Right renal pelvis (tissue), 4 donors: Measurements from ENCODE around the gene NME4. TPM values are rescaled to one million over a fixed set of nuclear protein-coding genes. Genes with fewer than 3 reads are reported as not detected.
A peak's percentile ranks its signal among the peaks of the same experiment; 100 is the strongest.

Source experiments
- DNase-seq, 4 donors: peaks; one replicate each; pipeline ENCODE4 v3.0.0-alpha.2; 2013; ENCODE audit warnings: low read depth in 4 of 4, low spot score in 3 of 4, missing footprints in 1 of 4
- polyA plus RNA-seq, 4 donors: library from polyadenylated mRNA; unstranded; fragments of 120-200 nt; gene quantifications; one replicate each; pipeline ENCODE4 v1.2.1, GENCODE V29; 2013; ENCODE audit not compliant: insufficient read length in 4 of 4

The NME4 gene
- polyA plus RNA-seq, 4 donors: 110 to 143 (median 117) TPM

- peak; percentile 61 to 72 (median 67) for DNase-seq
Measured at GRCh38 chr16:425082-425718, 28.2 kb downstream of the NME4 start, which contains the start of gene RAB11FIP3. TSS of gene RAB11FIP3 (plus strand) at chr16:425649. CDS start at chr16:426007, 358 bp downstream.

GRCh38 chr16:425740-426114 lies 28.7 kb downstream of the NME4 start:
- no peak for DNase-seq

- no peak for DNase-seq
Measured at GRCh38 chr16:426115-426905, 29.3 kb downstream of the NME4 start.

GRCh38 chr16:426906-427249 lies 29.9 kb downstream of the NME4 start:
- DNase-seq: no peak

GRCh38 chr16:427250-427649 lies 30.3 kb downstream of the NME4 start:
- DNase-seq: no peak

GRCh38 chr16:430904-431303 lies 33.9 kb downstream of the NME4 start:
- no peak for DNase-seq

GRCh38 chr16:440627-441026 lies 43.6 kb downstream of the NME4 start:
- no peak for DNase-seq

- DNase-seq: no peak
Measured at GRCh38 chr16:441447-441846, 44.4 kb downstream of the NME4 start.

- DNase-seq: no peak
Measured at GRCh38 chr16:442976-443375, 46.0 kb downstream of the NME4 start.

GRCh38 chr16:444027-444426 lies 47.0 kb downstream of the NME4 start:
- DNase-seq: no peak

GRCh38 chr16:445566-445965 lies 48.6 kb downstream of the NME4 start:
- DNase-seq: no peak

Other genes with a start within 250 kb of the NME4 start
- 1 to 10 TPM in 2 of 4 donors, under 1 TPM in 2; 0.37 to 4.2 (median 1.7) TPM for gene HBZ, start 244.6 kb upstream of the NME4 start, polyA plus RNA-seq
- 1 to 10 TPM; 2.1 to 5.7 (median 3.7) TPM for gene HBM, start 231.2 kb upstream of the NME4 start, polyA plus RNA-seq
- 1,000 to 10,000 TPM in 3 of 4 donors, 100 to 1,000 TPM in 1; 794 to 1,266 (median 1,092) TPM for gene HBA2, start 224.3 kb upstream of the NME4 start, polyA plus RNA-seq
- 100 to 1,000 TPM; 530 to 845 (median 681) TPM for gene HBA1, start 220.5 kb upstream of the NME4 start, polyA plus RNA-seq
- gene HBQ1, start 216.7 kb upstream of the NME4 start, polyA plus RNA-seq: under 1 TPM; 0.51 to 0.90 (median 0.78) TPM
- 100 to 1,000 TPM; 104 to 141 (median 122) TPM for gene LUC7L, start 167.8 kb upstream of the NME4 start, polyA plus RNA-seq
- 10 to 100 TPM; 75.5 to 88.2 (median 81.5) TPM for gene FAM234A, start 162.4 kb upstream of the NME4 start, polyA plus RNA-seq
- 1 to 10 TPM in 3 of 4 donors, under 1 TPM in 1; 0.68 to 2.8 (median 1.9) TPM for gene RGS11, start 121.3 kb upstream of the NME4 start, polyA plus RNA-seq
- gene ARHGDIG, start 116.6 kb upstream of the NME4 start, polyA plus RNA-seq: 1 to 10 TPM; 1.9 to 5.6 (median 3.5) TPM
- gene PDIA2, start 114.0 kb upstream of the NME4 start, polyA plus RNA-seq: 1 to 10 TPM in 2 of 4 donors, under 1 TPM in 2; 0.53 to 2.0 (median 1.2) TPM
- 10 to 100 TPM; 16.9 to 23.0 (median 17.6) TPM for gene AXIN1, start 44.5 kb upstream of the NME4 start, polyA plus RNA-seq
- 10 to 100 TPM; 68.4 to 92.6 (median 70.9) TPM for gene MRPL28, start 26.7 kb upstream of the NME4 start, polyA plus RNA-seq
- gene PGAP6, start 15.2 kb upstream of the NME4 start, polyA plus RNA-seq: 10 to 100 TPM; 56.8 to 71.3 (median 58.8) TPM
- gene DECR2, start 4.7 kb downstream of the NME4 start, polyA plus RNA-seq: 10 to 100 TPM; 17.8 to 40.4 (median 32.2) TPM
- gene RAB11FIP3, start 28.4 kb downstream of the NME4 start, polyA plus RNA-seq: 100 to 1,000 TPM in 1 of 4 donors, 10 to 100 TPM in 3; 72.7 to 100 (median 91.3) TPM
- 10 to 100 TPM; 23.1 to 35.7 (median 26.3) TPM for gene CAPN15, start 130.5 kb downstream of the NME4 start, polyA plus RNA-seq
- gene PRR35, start 163.2 kb downstream of the NME4 start, polyA plus RNA-seq: 10 to 100 TPM; 10.5 to 18.4 (median 11.0) TPM
- 1 to 10 TPM; 7.2 to 9.9 (median 8.0) TPM for gene NHLRC4, start 169.8 kb downstream of the NME4 start, polyA plus RNA-seq
- gene PIGQ, start 172.8 kb downstream of the NME4 start, polyA plus RNA-seq: 10 to 100 TPM; 54.7 to 75.4 (median 65.0) TPM
- gene RAB40C, start 192.9 kb downstream of the NME4 start, polyA plus RNA-seq: 10 to 100 TPM; 17.1 to 28.6 (median 19.9) TPM
- 1 to 10 TPM; 1.4 to 2.8 (median 1.7) TPM for gene WFIKKN1, start 233.8 kb downstream of the NME4 start, polyA plus RNA-seq
- 10 to 100 TPM; 46.8 to 75.5 (median 51.3) TPM for gene METTL26, start 239.1 kb downstream of the NME4 start, polyA plus RNA-seq
- gene MCRIP2, start 244.6 kb downstream of the NME4 start, polyA plus RNA-seq: 10 to 100 TPM; 15.4 to 28.0 (median 17.3) TPM